OCI-LY7 (cell line): ENCODE data around the gene SDK2. TPM values are rescaled to one million over a fixed set of nuclear protein-coding genes. Genes with fewer than 3 reads are reported as not detected.

Experiments used
- BruUV-seq: library from RNA; stranded (reverse); fragments of 400-500 nt; replicated peaks from 2 replicates; lab custom pipeline; 2021; lab: Mats Ljungman, UMichigan
- CTCF ChIA-PET: fragments of 300-600 bp; sonication (Branson Sonifier 250); formaldehyde crosslinking; loops from one replicate; lab custom pipeline; 2022; ENCODE audit warnings: antibody characterized with exemption; ENCODE audit not compliant: unreplicated experiment; lab: Charles Lee
- POLR2A ChIA-PET: fragments of 300-600 bp; sonication (Branson Sonifier 250); formaldehyde crosslinking; loops from one replicate; lab custom pipeline; 2022; ENCODE audit warnings: antibody characterized with exemption; lab: Charles Lee
- DNase-seq: peaks from one replicate; pipeline ENCODE4 v3.0.0-alpha.2; 2015; ENCODE audit warnings: low spot score
- H2AFZ ChIP-seq: fragments of 200-600 bp; sonication (generic), shearing (Covaris generic); 2 replicates; pipeline ENCODE4 v1.6.1; 2014; ENCODE audit warnings: mild to moderate bottlenecking, antibody characterized with exemption, low read length, moderate library complexity
- H3K27ac ChIP-seq: fragments of 200-600 bp; sonication (generic); 2 replicates; pipeline ENCODE4 v1.5.1; 2014; ENCODE audit warnings: mixed run types, low read depth, mild to moderate bottlenecking, moderate library complexity, low read length, inconsistent platforms; ENCODE audit not compliant: poor library complexity, severe bottlenecking
- H3K36me3 ChIP-seq: fragments of 200-600 bp; sonication (generic); 2 replicates; pipeline ENCODE4 v1.6.1; 2014; ENCODE audit warnings: mild to moderate bottlenecking, antibody characterized with exemption, low read length, moderate library complexity, mixed read lengths; ENCODE audit not compliant: insufficient read depth
- H3K4me1 ChIP-seq: fragments of 200-600 bp; sonication (generic); 2 replicates; pipeline ENCODE4 v1.5.1; 2014; ENCODE audit warnings: mild to moderate bottlenecking, low read length; ENCODE audit not compliant: insufficient read depth, poor library complexity, severe bottlenecking
- H3K4me2 ChIP-seq: fragments of 200-600 bp; sonication (generic); 2 replicates; pipeline ENCODE4 v1.6.1; 2014; ENCODE audit warnings: mild to moderate bottlenecking, low read length
- H3K4me3 ChIP-seq: fragments of 200-600 bp; sonication (generic); 2 replicates; pipeline ENCODE4 v1.5.1; 2014; ENCODE audit warnings: mild to moderate bottlenecking, low read depth, low read length; ENCODE audit not compliant: poor library complexity, severe bottlenecking
- H3K79me2 ChIP-seq: fragments of 200-600 bp; sonication (generic); 2 replicates; pipeline ENCODE4 v1.6.1; 2016; ENCODE audit warnings: low read depth, mild to moderate bottlenecking, low read length, moderate library complexity, mixed read lengths; ENCODE audit not compliant: insufficient read depth
- H3K9me2 ChIP-seq: fragments of 200-600 bp; sonication (generic); 2 replicates; pipeline ENCODE4 v1.6.1; 2016; ENCODE audit warnings: mild to moderate bottlenecking, low read length, mixed read lengths; ENCODE audit not compliant: insufficient read depth
- H3K9me3 ChIP-seq: fragments of 200-600 bp; sonication (generic); 2 replicates; pipeline ENCODE4 v1.6.1; 2014; ENCODE audit warnings: mild to moderate bottlenecking, mixed run types, low read length, mixed read lengths
- H4K20me1 ChIP-seq: fragments of 200-600 bp; sonication (generic); 2 replicates; pipeline ENCODE4 v1.6.1; 2014; ENCODE audit warnings: mild to moderate bottlenecking, antibody characterized with exemption, low read length, moderate library complexity, mixed read lengths; ENCODE audit not compliant: insufficient read depth
- EZH2phosphoT487 ChIP-seq: fragments of 200-600 bp; sonication (generic); IDR thresholded peaks from 2 replicates; pipeline ENCODE4 v1.6.1; 2018; ENCODE audit warnings: low read depth, borderline replicate concordance, mild to moderate bottlenecking, mixed run types, antibody characterized with exemption, low read length, moderate library complexity, mixed read lengths
- intact Hi-C: fragments of 100-400 bp; cut with micrococcal nuclease; formaldehyde crosslinking; loops from one replicate; pipeline ENCODE4 v1.10.0; 2022; ENCODE audit not compliant: unreplicated experiment
- total RNA-seq, 2 experiments: library from RNA; depleted of rRNA in 1 of 2; stranded (reverse); fragments of >200 nt in 1 of 2; shearing (Covaris generic) in 1 of 2; gene quantifications; 2 replicates each; pipeline ENCODE4 v1.2.3, GENCODE V29; 2014 to 2022
- TF ChIP-seq, protein P1 (sequence below): fragments of 200-600 bp; sonication (generic); conservative IDR thresholded peaks from 2 replicates; pipeline ENCODE4 v1.5.1; 2014; ENCODE audit warnings: mild to moderate bottlenecking, antibody characterized with exemption, low read length, moderate library complexity, mixed read lengths

Gene SDK2
- total RNA-seq, 2 experiments from 2014 or later = 0.32 to 1.8 TPM

DNA sequence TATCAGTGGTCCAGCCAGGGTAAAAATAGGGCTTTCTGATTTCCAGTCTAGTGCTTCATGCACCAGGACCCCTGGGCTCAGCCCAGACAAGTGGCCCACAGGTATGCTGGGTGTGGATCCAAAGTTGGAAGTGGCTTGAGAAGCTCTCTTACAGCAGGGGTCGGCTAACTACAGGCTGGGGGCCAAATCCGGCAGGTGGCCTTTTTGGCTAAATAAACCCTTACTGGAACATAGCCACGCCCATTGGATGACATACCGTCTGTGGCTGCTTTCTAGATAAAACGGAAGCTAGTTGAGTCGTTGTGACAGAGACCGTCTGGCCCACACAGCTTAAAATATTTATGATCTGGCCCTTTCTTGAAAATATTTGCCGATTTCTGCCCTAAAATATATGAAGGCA lies 213.4 kb downstream of the SDK2 start:
- Histone ChIP-seq H4K20me1 (no peaks in the 10 kb centered on the region), H3K9me3 (no peaks in the 10 kb centered on the region), H3K9me2 (no peaks in the 10 kb centered on the region), H3K4me3 (no peak overlapping the region), H3K4me1 (no peaks in the 10 kb centered on the region), H2AFZ (no peak overlapping the region), H3K27ac (no peak overlapping the region), H3K4me2 (no peak overlapping the region), H3K36me3 (no peaks in the 10 kb centered on the region), H3K79me2 (no peaks in the 10 kb centered on the region)
- ChIA-PET POLR2A (interaction anchor here (0.6 kb wide), 1 partner anchor 165 kb away, joined by 6 read pairs; no protein-coding TSS in a partner anchor), CTCF (interaction anchor here (0.6 to 0.7 kb wide), 2 partner anchors 155 to 280 kb away, joined by 3 read pairs; no protein-coding TSS in a partner anchor)
- no TSS peak for BruUV-seq
- intact Hi-C loops = no loop called here
- peak; percentile 58 for DNase-seq
- TF ChIP-seq EZH2phosphoT487 = no peak
- TF ChIP-seq, protein P1, sequence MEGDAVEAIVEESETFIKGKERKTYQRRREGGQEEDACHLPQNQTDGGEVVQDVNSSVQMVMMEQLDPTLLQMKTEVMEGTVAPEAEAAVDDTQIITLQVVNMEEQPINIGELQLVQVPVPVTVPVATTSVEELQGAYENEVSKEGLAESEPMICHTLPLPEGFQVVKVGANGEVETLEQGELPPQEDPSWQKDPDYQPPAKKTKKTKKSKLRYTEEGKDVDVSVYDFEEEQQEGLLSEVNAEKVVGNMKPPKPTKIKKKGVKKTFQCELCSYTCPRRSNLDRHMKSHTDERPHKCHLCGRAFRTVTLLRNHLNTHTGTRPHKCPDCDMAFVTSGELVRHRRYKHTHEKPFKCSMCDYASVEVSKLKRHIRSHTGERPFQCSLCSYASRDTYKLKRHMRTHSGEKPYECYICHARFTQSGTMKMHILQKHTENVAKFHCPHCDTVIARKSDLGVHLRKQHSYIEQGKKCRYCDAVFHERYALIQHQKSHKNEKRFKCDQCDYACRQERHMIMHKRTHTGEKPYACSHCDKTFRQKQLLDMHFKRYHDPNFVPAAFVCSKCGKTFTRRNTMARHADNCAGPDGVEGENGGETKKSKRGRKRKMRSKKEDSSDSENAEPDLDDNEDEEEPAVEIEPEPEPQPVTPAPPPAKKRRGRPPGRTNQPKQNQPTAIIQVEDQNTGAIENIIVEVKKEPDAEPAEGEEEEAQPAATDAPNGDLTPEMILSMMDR = no peak

- Histone ChIP-seq H3K4me3 (no peak overlapping the region), H3K9me3 (no peaks in the 10 kb centered on the region), H3K4me1 (no peaks in the 10 kb centered on the region), H3K9me2 (no peaks in the 10 kb centered on the region), H3K36me3 (no peaks in the 10 kb centered on the region), H2AFZ (no peak overlapping the region), H3K27ac (no peak overlapping the region), H3K4me2 (no peak overlapping the region), H3K79me2 (no peaks in the 10 kb centered on the region), H4K20me1 (no peaks in the 10 kb centered on the region)
- no peak for DNase-seq
- ChIA-PET CTCF (interaction anchor here (0.6 to 1.9 kb wide), 4 partner anchors 155 to 280 kb away, joined by 3 to 10 read pairs (median 4); no protein-coding TSS in a partner anchor), POLR2A (interaction anchor here (0.6 kb wide), 1 partner anchor 164 kb away, joined by 6 read pairs; no protein-coding TSS in a partner anchor)
- no TSS peak for BruUV-seq
- intact Hi-C loops = no loop called here
- TF ChIP-seq EZH2phosphoT487 = no peak
- TF ChIP-seq, protein P1 = no peak
Observed at GRCh38 chr17:73430165-73430680, 214.0 kb downstream of the SDK2 start.
